ENCODE measurements around the gene C20orf204.

C20orf204 gene

GRCh38 chr20:64051033-64051452 lies 15.1 kb downstream of the C20orf204 start:
- peaks cover 16% of the 10 kb centered on the region for H3K4me1 ChIP-seq (ENCODE audit: control insufficient read depth, insufficient read depth, low read length, poor library complexity, severe bottlenecking)
- H3K27ac ChIP-seq (ENCODE audit: insufficient read depth, low read length, poor library complexity, severe bottlenecking) = no peak overlapping the region
- DNase-seq = no peak
- H3K9me3 ChIP-seq (ENCODE audit: control insufficient read depth, low read length) = no peaks in the 10 kb centered on the region
- no peaks in the 10 kb centered on the region for H3K36me3 ChIP-seq (ENCODE audit: control insufficient read depth, insufficient read depth, low read length)
- H3K27me3 ChIP-seq (replicated peaks; ENCODE audit: control insufficient read depth, insufficient read depth, low read length, poor library complexity, severe bottlenecking) = peaks cover 44% of the 10 kb centered on the region
- no peak overlapping the region for H3K4me3 ChIP-seq (ENCODE audit: insufficient read depth, low read depth, low read length, poor library complexity, severe bottlenecking)

GRCh38 chr20:64051561-64052325 lies 15.8 kb downstream of the C20orf204 start:
- DNase-seq = no peak
- H3K36me3 ChIP-seq (ENCODE audit: control insufficient read depth, insufficient read depth, low read length) = no peaks in the 10 kb centered on the region
- no peak overlapping the region for H3K4me3 ChIP-seq (ENCODE audit: insufficient read depth, low read depth, low read length, poor library complexity, severe bottlenecking)
- H3K9me3 ChIP-seq (ENCODE audit: control insufficient read depth, low read length) = no peaks in the 10 kb centered on the region
- H3K27me3 ChIP-seq (replicated peaks; ENCODE audit: control insufficient read depth, insufficient read depth, low read length, poor library complexity, severe bottlenecking) = peaks cover 44% of the 10 kb centered on the region
- H3K27ac ChIP-seq (ENCODE audit: insufficient read depth, low read length, poor library complexity, severe bottlenecking) = no peak overlapping the region
- peaks cover 17% of the 10 kb centered on the region for H3K4me1 ChIP-seq (ENCODE audit: control insufficient read depth, insufficient read depth, low read length, poor library complexity, severe bottlenecking)

- Histone ChIP-seq H3K27me3 (replicated peaks; ENCODE audit: control insufficient read depth, insufficient read depth, low read length, poor library complexity, severe bottlenecking) (peaks cover 38% of the 10 kb centered on the region), H3K4me3 (ENCODE audit: insufficient read depth, low read depth, low read length, poor library complexity, severe bottlenecking) (no peak overlapping the region), H3K27ac (ENCODE audit: insufficient read depth, low read length, poor library complexity, severe bottlenecking) (no peak overlapping the region), H3K36me3 (ENCODE audit: control insufficient read depth, insufficient read depth, low read length) (no peaks in the 10 kb centered on the region), H3K9me3 (ENCODE audit: control insufficient read depth, low read length) (no peaks in the 10 kb centered on the region), H3K4me1 (ENCODE audit: control insufficient read depth, insufficient read depth, low read length, poor library complexity, severe bottlenecking) (peaks cover 21% of the 10 kb centered on the region)
- no peak for DNase-seq
Measured at GRCh38 chr20:64052326-64052722, 16.3 kb downstream of the C20orf204 start.

- no peak overlapping the region for H3K27ac ChIP-seq (ENCODE audit: insufficient read depth, low read length, poor library complexity, severe bottlenecking)
- H3K27me3 ChIP-seq (replicated peaks; ENCODE audit: control insufficient read depth, insufficient read depth, low read length, poor library complexity, severe bottlenecking) = peaks cover 32% of the 10 kb centered on the region
- no peak for DNase-seq
- peaks cover 23% of the 10 kb centered on the region for H3K4me1 ChIP-seq (ENCODE audit: control insufficient read depth, insufficient read depth, low read length, poor library complexity, severe bottlenecking)
- H3K9me3 ChIP-seq (ENCODE audit: control insufficient read depth, low read length) = no peaks in the 10 kb centered on the region
- no peak overlapping the region for H3K4me3 ChIP-seq (ENCODE audit: insufficient read depth, low read depth, low read length, poor library complexity, severe bottlenecking)
- H3K36me3 ChIP-seq (ENCODE audit: control insufficient read depth, insufficient read depth, low read length) = no peaks in the 10 kb centered on the region
Measured at GRCh38 chr20:64052987-64053840, 17.2 kb downstream of the C20orf204 start.

GRCh38 chr20:64053841-64054661 lies 18.1 kb downstream of the C20orf204 start:
- no peak overlapping the region for H3K4me3 ChIP-seq (ENCODE audit: insufficient read depth, low read depth, low read length, poor library complexity, severe bottlenecking)
- no peak for DNase-seq
- H3K27me3 ChIP-seq (replicated peaks; ENCODE audit: control insufficient read depth, insufficient read depth, low read length, poor library complexity, severe bottlenecking) = peaks cover 32% of the 10 kb centered on the region

GRCh38 chr20:64055396-64055892 lies 19.5 kb downstream of the C20orf204 start:
- Histone ChIP-seq H3K9me3 (ENCODE audit: control insufficient read depth, low read length) (no peaks in the 10 kb centered on the region), H3K27ac (ENCODE audit: insufficient read depth, low read length, poor library complexity, severe bottlenecking) (no peak overlapping the region), H3K27me3 (replicated peaks; ENCODE audit: control insufficient read depth, insufficient read depth, low read length, poor library complexity, severe bottlenecking) (peaks cover 24% of the 10 kb centered on the region), H3K4me3 (ENCODE audit: insufficient read depth, low read depth, low read length, poor library complexity, severe bottlenecking) (no peak overlapping the region), H3K4me1 (ENCODE audit: control insufficient read depth, insufficient read depth, low read length, poor library complexity, severe bottlenecking) (peaks cover 13% of the 10 kb centered on the region), H3K36me3 (ENCODE audit: control insufficient read depth, insufficient read depth, low read length) (no peaks in the 10 kb centered on the region)
- DNase-seq = no peak

More at GRCh38 chr20:64053841-64054661, 18.1 kb downstream of the C20orf204 start:
- Histone ChIP-seq H3K27ac (ENCODE audit: insufficient read depth, low read length, poor library complexity, severe bottlenecking) (no peak overlapping the region), H3K9me3 (ENCODE audit: control insufficient read depth, low read length) (no peaks in the 10 kb centered on the region), H3K4me1 (ENCODE audit: control insufficient read depth, insufficient read depth, low read length, poor library complexity, severe bottlenecking) (peaks cover 17% of the 10 kb centered on the region), H3K36me3 (ENCODE audit: control insufficient read depth, insufficient read depth, low read length) (no peaks in the 10 kb centered on the region)

GRCh38 chr20:64055893-64056638 lies 20.1 kb downstream of the C20orf204 start:
- Histone ChIP-seq H3K4me3 (ENCODE audit: insufficient read depth, low read depth, low read length, poor library complexity, severe bottlenecking) (no peak overlapping the region), H3K36me3 (ENCODE audit: control insufficient read depth, insufficient read depth, low read length) (no peaks in the 10 kb centered on the region), H3K27me3 (replicated peaks; ENCODE audit: control insufficient read depth, insufficient read depth, low read length, poor library complexity, severe bottlenecking) (peaks cover 18% of the 10 kb centered on the region), H3K4me1 (ENCODE audit: control insufficient read depth, insufficient read depth, low read length, poor library complexity, severe bottlenecking) (peaks cover 13% of the 10 kb centered on the region), H3K27ac (ENCODE audit: insufficient read depth, low read length, poor library complexity, severe bottlenecking) (no peak overlapping the region), H3K9me3 (ENCODE audit: control insufficient read depth, low read length) (no peaks in the 10 kb centered on the region)
- no peak for DNase-seq

- H3K9me3 ChIP-seq (ENCODE audit: control insufficient read depth, low read length) = no peaks in the 10 kb centered on the region
- no peaks in the 10 kb centered on the region for H3K36me3 ChIP-seq (ENCODE audit: control insufficient read depth, insufficient read depth, low read length)
- H3K27ac ChIP-seq (ENCODE audit: insufficient read depth, low read length, poor library complexity, severe bottlenecking) = no peak overlapping the region
- no peak for DNase-seq
- no peak overlapping the region for H3K4me3 ChIP-seq (ENCODE audit: insufficient read depth, low read depth, low read length, poor library complexity, severe bottlenecking)
- H3K4me1 ChIP-seq (ENCODE audit: control insufficient read depth, insufficient read depth, low read length, poor library complexity, severe bottlenecking) = peaks cover 13% of the 10 kb centered on the region
- H3K27me3 ChIP-seq (replicated peaks; ENCODE audit: control insufficient read depth, insufficient read depth, low read length, poor library complexity, severe bottlenecking) = peaks cover 13% of the 10 kb centered on the region
Measured at GRCh38 chr20:64056639-64056888, 20.6 kb downstream of the C20orf204 start.

GRCh38 chr20:64056889-64057627 lies 21.1 kb downstream of the C20orf204 start:
- no peak for DNase-seq
- Histone ChIP-seq H3K4me1 (ENCODE audit: control insufficient read depth, insufficient read depth, low read length, poor library complexity, severe bottlenecking) (peaks cover 13% of the 10 kb centered on the region), H3K27ac (ENCODE audit: insufficient read depth, low read length, poor library complexity, severe bottlenecking) (no peak overlapping the region), H3K27me3 (replicated peaks; ENCODE audit: control insufficient read depth, insufficient read depth, low read length, poor library complexity, severe bottlenecking) (peaks cover 10% of the 10 kb centered on the region), H3K4me3 (ENCODE audit: insufficient read depth, low read depth, low read length, poor library complexity, severe bottlenecking) (peak overlapping the region; percentile 24), H3K9me3 (ENCODE audit: control insufficient read depth, low read length) (no peaks in the 10 kb centered on the region), H3K36me3 (ENCODE audit: control insufficient read depth, insufficient read depth, low read length) (no peaks in the 10 kb centered on the region)

Data from effector memory CD4-positive, alpha-beta T cell (primary cell).